Parathyroid adenoma (tissue), 2 donors: ENCODE results near the gene ATF6.

ENCODE experiments used
- H2AFZ ChIP-seq: fragments of 300-600 bp; sonication (generic); one replicate; pipeline ENCODE4 v1.7.0; 2017; ENCODE audit warnings: antibody characterized with exemption, mild to moderate bottlenecking
- H3K27ac ChIP-seq: fragments of 300-600 bp; sonication (generic); one replicate; pipeline ENCODE4 v1.7.0; 2017
- H3K27me3 ChIP-seq: fragments of 300-600 bp; sonication (generic); one replicate; pipeline ENCODE4 v1.7.0; 2017; ENCODE audit warnings: low read length; ENCODE audit not compliant: control insufficient read depth, insufficient read depth
- H3K36me3 ChIP-seq: fragments of 300-600 bp; sonication (generic); one replicate; pipeline ENCODE4 v1.7.0; 2017; ENCODE audit warnings: low read length; ENCODE audit not compliant: control insufficient read depth, insufficient read depth
- H3K4me1 ChIP-seq: fragments of 300-600 bp; sonication (generic); one replicate; pipeline ENCODE4 v1.7.0; 2017; ENCODE audit warnings: control low read depth
- H3K4me2 ChIP-seq: fragments of 300-600 bp; sonication (generic); one replicate; pipeline ENCODE4 v1.7.0; 2017; ENCODE audit warnings: low read length
- H3K4me3 ChIP-seq: fragments of 300-600 bp; sonication (generic); one replicate; pipeline ENCODE4 v1.7.0; 2017; ENCODE audit warnings: low read depth, low read length
- H3K79me2 ChIP-seq: fragments of 300-600 bp; sonication (generic); one replicate; pipeline ENCODE4 v1.7.0; 2017; ENCODE audit warnings: control low read depth
- H3K9ac ChIP-seq: fragments of 300-600 bp; sonication (generic); one replicate; pipeline ENCODE4 v1.7.0; 2017; ENCODE audit warnings: mild to moderate bottlenecking
- H3K9me3 ChIP-seq: fragments of 300-600 bp; sonication (generic); one replicate; pipeline ENCODE4 v1.7.0; 2017; ENCODE audit warnings: low read length; ENCODE audit not compliant: control insufficient read depth
- TF ChIP-seq, protein P1 (sequence below): fragments of 300-600 bp; sonication (generic); IDR thresholded peaks from one replicate; pipeline ENCODE4 v1.7.0; 2017; ENCODE audit warnings: antibody characterized with exemption, mild to moderate bottlenecking
- donor health status: primary hyperparathyroidism.

ATF6 gene

DNA sequence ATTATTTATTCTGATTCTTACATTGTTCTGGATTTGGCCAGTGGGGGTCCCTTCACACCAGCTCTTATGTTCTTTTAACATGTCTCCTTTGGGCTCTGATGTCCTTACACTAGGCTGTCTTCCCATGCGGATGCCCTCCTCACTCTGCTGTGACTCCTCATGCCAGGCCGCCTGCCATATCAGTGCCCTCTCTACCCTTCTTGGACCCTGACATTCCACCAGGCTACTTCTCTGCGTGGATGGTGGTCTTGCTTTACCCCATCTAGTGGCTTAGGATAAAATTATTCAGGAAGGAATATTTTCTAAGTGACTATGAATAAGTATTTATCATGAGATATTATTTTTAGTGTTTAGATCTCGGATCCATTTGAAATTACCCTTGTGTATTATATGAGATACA is 21.2 kb downstream of the ATF6 start:
- Histone ChIP-seq H3K9me3 (no peaks in the 10 kb centered on the region), H3K4me2 (no peak overlapping the region), H3K36me3 (no peaks in the 10 kb centered on the region), H2AFZ (no peak overlapping the region), H3K27ac (no peak overlapping the region), H3K4me3 (no peak overlapping the region), H3K4me1 (no peaks in the 10 kb centered on the region), H3K79me2 (no peaks in the 10 kb centered on the region), H3K9ac (no peak overlapping the region), H3K27me3 (no peaks in the 10 kb centered on the region)
- TF ChIP-seq, protein P1, sequence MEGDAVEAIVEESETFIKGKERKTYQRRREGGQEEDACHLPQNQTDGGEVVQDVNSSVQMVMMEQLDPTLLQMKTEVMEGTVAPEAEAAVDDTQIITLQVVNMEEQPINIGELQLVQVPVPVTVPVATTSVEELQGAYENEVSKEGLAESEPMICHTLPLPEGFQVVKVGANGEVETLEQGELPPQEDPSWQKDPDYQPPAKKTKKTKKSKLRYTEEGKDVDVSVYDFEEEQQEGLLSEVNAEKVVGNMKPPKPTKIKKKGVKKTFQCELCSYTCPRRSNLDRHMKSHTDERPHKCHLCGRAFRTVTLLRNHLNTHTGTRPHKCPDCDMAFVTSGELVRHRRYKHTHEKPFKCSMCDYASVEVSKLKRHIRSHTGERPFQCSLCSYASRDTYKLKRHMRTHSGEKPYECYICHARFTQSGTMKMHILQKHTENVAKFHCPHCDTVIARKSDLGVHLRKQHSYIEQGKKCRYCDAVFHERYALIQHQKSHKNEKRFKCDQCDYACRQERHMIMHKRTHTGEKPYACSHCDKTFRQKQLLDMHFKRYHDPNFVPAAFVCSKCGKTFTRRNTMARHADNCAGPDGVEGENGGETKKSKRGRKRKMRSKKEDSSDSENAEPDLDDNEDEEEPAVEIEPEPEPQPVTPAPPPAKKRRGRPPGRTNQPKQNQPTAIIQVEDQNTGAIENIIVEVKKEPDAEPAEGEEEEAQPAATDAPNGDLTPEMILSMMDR: no peak

DNA sequence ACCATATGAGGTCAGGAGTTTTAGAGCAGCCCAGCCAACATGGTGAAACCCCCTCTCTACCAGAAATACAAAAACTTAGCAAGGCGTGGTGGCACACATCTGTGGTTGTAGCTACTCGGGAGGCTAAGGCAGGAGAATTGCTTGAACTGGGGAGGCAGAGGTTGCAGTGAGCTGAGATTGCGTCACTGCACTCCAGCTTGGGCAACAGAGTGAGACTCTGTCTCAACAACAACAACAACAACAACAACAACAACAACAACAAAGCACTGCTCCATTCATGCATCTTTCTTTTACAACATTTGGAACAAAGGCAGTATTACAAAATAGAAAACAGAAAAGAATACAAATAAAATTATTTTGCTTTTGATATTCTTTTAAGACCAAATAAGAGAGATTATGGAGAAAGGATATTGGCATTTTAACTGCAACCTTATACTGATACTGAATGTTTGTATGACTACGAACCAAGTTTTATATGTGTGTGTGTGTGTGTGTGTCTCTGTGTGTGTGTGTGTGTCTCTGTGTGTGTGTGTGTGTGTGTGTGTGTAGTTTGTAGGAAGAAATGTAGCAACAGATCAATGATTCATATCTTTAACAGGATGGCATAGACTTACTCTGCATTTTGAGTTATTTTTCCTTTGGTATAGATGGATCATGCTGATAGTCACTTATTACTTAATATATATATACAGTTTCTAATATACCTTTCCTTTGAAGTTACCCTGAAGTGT is 24.6 kb downstream of the ATF6 start:
- Histone ChIP-seq H2AFZ (no peak overlapping the region), H3K27me3 (no peaks in the 10 kb centered on the region), H3K4me1 (no peaks in the 10 kb centered on the region), H3K36me3 (no peaks in the 10 kb centered on the region), H3K27ac (no peak overlapping the region), H3K4me2 (no peak overlapping the region), H3K79me2 (no peaks in the 10 kb centered on the region), H3K9me3 (no peaks in the 10 kb centered on the region), H3K9ac (no peak overlapping the region), H3K4me3 (no peak overlapping the region)
- TF ChIP-seq, protein P1: no peak

DNA sequence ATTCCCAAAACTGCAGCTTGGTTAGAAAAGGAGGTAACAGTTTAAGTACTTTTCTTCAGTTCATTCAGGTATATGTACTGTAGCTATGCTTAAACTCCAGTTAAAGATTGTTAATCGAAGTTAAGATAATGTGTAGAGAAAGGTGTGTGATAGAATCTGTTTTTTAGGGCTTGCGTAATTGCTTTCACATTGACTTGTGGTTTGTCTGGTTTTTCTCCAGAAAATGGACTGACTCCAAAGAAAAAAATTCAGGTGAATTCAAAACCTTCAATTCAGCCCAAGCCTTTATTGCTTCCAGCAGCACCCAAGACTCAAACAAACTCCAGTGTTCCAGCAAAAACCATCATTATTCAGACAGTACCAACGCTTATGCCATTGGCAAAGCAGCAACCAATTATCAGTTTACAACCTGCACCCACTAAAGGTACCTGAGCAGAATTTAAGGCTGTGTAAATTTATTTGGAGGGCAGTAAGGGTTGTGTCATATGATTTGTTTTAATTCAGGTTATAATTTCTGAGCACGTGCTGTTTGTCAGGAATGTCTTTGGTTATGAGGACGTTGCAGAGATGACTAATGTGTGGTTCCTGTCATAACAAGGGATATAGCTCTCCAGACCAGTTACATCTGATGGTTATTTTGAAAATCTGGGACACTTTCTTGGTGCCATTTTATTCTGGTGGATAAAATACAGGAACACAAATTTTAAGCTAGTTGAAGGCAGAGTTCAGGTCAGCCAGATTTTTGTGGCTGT is 26.0 kb downstream of the ATF6 start:
- H3K27ac ChIP-seq: no peak overlapping the region
- H2AFZ ChIP-seq: no peak overlapping the region
- no peaks in the 10 kb centered on the region for H3K9me3 ChIP-seq
- no peaks in the 10 kb centered on the region for H3K79me2 ChIP-seq
- no peak overlapping the region for H3K9ac ChIP-seq
- no peak overlapping the region for H3K4me2 ChIP-seq
- TF ChIP-seq, protein P1: no peak
- no peak overlapping the region for H3K4me3 ChIP-seq
- no peaks in the 10 kb centered on the region for H3K36me3 ChIP-seq
- no peaks in the 10 kb centered on the region for H3K4me1 ChIP-seq
- no peaks in the 10 kb centered on the region for H3K27me3 ChIP-seq

DNA sequence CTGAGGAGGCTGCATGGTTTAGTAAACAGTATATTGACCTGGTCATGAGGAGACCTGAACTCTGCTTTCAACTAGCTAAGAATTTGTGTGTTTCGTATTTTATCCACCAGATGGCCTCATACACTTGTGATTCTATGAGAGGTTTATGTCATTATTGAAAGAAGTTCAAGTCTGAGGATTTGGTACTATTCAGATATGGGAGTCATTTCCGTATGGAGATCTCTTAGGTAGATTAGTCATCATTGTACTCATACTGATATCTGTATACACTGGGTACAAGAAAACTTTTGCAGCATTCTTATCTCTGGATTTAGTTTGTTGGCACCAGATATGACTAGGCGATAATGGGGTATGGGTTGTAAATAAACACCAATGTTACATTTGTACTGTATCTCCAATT is 26.6 kb downstream of the ATF6 start:
- TF ChIP-seq, protein P1: peak; percentile 37
- no peak overlapping the region for H2AFZ ChIP-seq
- H3K36me3 ChIP-seq: no peaks in the 10 kb centered on the region

More for the DNA sequence above, 26.6 kb downstream of the ATF6 start:
- Histone ChIP-seq H3K79me2 (no peaks in the 10 kb centered on the region), H3K4me1 (no peaks in the 10 kb centered on the region), H3K4me3 (no peak overlapping the region), H3K27me3 (no peaks in the 10 kb centered on the region), H3K9ac (no peak overlapping the region), H3K27ac (no peak overlapping the region), H3K9me3 (no peaks in the 10 kb centered on the region), H3K4me2 (no peak overlapping the region)
